Hematopoietic multipotent progenitor cell treated with erythropoietin and hydrocortisone succinate and interleukin-3 and kit ligand, for 15 days (in vitro differentiated cells): Measurements from ENCODE around the gene TBX1.
"Not testable (repeated sequence)": the region's sequence is repeated elsewhere in the genome, so short reads cannot be mapped to it uniquely, and the experiment has no call there.

Source experiments
- DNase-seq: peaks from one replicate; pipeline ENCODE4 v3.0.0-alpha.2; 2015; ENCODE audit warnings: low spot score

The TBX1 gene

DNA sequence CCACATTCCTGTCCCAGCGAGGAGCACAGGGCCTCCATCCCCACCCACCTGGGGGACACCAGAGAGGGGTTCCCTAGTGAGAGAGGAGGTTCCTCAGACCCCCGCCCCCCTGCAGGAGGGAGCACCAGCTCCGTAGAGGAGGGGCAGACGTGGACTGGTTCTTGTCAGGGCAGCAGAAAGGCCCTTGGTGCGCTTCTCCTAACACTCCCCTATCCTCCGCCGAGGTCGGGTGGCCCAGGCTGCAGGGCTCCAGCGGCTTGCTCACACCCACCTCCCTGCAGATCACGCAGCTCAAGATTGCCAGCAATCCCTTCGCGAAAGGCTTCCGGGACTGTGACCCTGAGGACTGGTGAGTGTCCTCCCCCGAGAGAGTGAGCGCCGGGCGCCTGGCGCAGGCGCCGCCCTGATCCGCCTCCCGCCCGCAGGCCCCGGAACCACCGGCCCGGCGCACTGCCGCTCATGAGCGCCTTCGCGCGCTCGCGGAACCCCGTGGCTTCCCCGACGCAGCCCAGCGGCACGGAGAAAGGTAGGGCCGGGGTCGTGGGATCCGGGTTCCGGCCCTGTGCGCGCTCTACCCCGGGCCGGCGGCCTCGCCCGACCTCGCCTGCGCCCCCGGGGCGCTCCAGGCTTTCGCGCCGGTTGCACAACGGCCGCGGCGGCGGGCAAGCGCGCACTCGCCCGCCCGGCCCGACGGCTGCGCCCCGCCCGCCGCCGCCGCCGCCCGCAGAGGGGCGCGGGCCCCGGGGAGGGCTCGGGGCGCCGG lies 5.1 kb downstream of the TBX1 start:
- no peak for DNase-seq

GRCh38 chr22:19766240-19766510 lies 5.6 kb downstream of the TBX1 start:
- no peak for DNase-seq

- no peak for DNase-seq
These were observed 6.2 kb downstream of the TBX1 start for GRCh38 chr22:19766511-19767426.

DNA sequence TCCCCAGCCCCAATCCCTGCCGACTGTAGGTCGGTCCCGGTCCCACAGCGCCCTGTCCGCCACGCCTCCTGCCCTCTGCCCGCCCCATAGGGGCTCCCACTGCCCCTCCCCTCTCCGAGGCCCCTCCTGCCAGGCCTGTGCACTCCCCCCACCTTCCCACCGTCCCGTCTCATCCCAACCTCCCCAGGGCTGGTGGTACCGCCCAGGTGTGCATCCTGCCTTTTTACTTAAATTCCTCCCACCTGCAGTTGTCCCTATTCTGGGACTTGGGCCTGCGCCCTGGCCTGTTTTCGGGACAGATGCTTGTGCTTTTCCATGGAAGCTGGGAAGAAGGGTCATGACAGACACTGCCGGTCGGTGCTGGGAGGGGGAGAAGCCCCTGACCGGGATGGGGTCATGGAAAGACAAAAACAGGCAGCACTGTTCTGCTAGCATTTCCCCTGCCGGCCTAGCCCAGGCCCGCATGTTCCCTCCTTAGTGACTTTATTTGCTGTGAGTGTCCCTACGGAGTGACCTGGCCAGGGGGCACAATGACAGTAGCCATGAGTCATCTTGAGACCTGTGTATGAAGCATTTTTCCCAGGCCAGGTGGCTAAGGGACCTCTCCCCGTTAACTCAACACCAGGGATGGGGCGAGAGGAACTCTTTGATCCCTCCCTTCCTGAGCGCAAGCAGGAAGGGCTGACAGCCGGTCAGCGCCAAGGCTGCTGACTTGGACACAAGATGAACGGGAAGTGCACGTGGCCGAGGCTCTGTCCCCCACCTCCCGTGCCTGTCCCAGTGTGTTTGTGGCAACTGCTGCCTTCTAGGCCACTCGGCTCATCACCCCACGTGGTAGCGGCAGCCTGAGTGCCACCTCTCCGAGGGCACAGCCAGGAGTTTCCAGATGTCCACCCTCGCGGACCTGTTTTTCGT lies 7.1 kb downstream of the TBX1 start:
- DNase-seq, result no peak

DNA sequence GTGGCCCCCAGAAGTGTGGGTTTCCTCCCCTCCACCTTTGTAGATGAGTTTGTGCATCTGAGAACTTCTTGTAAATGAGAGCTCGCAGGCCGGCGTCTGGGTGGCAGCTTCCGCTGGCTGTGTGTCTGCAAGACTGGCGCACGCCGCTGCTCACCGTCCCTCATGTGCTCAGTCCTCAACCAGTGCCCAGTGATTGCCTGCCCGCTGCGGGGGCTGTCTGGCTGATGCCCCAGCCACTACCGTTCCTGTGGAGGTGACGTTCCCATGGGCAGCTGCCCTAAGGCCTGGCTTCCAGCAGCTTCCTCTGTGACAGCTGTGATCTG lies 8.8 kb downstream of the TBX1 start:
- DNase-seq, result no peak

- no peak for DNase-seq
These were observed 10.0 kb downstream of the TBX1 start for GRCh38 chr22:19770349-19771220.

- DNase-seq, result no peak
These were observed 11.8 kb downstream of the TBX1 start for GRCh38 chr22:19772422-19772672.

- no peak for DNase-seq
These were observed 12.3 kb downstream of the TBX1 start for GRCh38 chr22:19772673-19773469.

DNA sequence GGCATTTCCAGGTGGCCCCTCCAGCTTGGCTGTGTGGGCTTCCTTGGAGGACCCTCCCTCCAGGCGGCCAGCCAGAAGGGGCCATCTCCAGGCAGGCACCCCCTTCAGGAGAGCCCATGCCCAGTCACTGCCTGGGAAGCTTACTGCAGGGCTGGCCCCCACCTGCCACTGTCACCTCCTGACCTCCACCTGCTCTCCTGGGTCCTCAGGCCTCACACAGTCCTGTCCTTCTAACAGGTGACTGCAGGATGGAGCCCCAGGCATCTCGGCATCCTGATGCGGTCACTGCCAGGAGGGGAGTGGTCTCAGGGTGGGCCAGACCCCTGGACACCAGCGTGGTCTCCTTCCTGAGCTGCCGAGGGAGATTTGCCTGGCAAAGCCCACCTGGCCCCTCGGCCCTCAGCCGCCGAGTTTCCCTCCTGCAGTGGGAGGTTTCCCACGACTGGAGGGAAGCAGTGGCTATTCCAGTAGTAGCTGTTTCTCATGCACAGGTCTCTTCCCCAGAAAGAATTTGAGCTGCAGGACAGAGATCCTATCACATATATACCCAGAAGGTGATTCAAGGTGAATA lies 13.0 kb downstream of the TBX1 start:
- no peak for DNase-seq

GRCh38 chr22:19774628-19775027 lies 14.1 kb downstream of the TBX1 start:
- no peak for DNase-seq

- no peak for DNase-seq
These were observed 15.1 kb downstream of the TBX1 start for GRCh38 chr22:19775496-19776325.

DNA sequence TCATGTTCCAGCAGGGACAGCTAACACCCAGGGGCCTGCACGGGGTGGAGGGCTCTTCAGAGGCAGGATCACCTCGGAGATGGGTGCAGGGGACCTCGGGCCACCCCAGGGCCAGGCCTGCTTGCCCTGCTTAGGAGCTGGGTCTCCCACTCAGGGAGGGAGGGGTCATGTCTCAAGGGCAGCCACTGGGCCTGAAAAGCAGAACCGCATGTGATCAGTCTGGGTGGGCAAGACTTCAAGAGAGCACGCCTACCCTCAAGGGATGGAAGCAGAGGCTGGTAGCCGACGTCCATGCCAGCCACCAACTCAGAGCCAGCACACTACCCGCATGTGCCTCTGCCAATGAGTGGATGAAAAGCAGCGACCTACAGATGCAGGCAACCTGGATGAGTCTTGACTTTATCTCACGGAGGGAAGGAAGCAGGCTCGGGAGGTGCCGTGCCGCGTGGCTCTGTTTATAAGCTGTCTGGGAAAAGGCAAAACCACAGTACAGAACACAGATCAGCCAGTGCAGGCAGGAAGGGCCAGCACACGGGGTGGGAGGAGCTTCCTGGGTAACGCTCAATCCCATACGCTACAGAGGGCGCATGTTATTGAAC lies 16.0 kb downstream of the TBX1 start:
- no peak for DNase-seq

DNA sequence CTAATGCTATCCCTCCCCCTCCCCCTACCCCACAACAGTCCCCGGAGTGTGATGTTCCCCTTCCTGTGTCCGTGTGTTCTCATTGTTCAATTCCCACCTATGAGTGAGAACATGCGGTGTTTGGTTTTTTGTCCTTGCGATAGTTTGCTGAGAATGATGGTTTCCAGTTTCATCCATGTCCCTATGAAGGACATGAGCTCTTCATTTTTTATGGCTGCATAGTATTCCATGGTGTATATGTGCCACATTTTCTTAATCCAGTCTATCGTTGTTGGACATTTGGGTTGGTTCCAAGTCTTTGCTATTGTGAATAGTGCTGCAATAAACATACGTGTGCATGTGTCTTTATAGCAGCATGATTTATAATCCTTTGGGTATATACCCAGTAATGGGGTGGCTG lies 16.6 kb downstream of the TBX1 start:
- DNase-seq, result not testable (repeated sequence)

DNA sequence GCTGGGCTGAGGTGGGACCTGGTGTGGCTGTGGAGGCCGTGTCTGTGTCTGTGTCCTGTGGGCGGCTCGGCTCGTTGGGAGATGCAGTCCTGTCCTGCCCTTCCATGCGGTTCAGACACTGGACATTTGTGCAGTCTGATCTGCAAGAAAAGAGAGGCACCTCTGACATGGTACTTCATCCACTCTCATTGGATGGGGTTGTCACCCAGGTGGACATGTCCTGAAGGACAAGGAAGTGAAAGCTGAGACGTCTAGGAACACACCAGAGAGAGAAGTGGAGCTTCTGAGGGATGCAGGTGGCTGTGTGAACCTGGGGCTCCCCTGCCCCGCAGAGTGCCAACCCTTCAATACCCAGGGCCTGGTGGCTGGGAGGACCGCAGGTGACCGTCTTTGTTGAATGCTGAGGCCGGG lies 18.4 kb downstream of the TBX1 start:
- no peak for DNase-seq

- no peak for DNase-seq
These were observed 19.2 kb downstream of the TBX1 start for GRCh38 chr22:19779685-19780268.

GRCh38 chr22:19782533-19782932 lies 22.0 kb downstream of the TBX1 start:
- DNase-seq, result no peak

DNA sequence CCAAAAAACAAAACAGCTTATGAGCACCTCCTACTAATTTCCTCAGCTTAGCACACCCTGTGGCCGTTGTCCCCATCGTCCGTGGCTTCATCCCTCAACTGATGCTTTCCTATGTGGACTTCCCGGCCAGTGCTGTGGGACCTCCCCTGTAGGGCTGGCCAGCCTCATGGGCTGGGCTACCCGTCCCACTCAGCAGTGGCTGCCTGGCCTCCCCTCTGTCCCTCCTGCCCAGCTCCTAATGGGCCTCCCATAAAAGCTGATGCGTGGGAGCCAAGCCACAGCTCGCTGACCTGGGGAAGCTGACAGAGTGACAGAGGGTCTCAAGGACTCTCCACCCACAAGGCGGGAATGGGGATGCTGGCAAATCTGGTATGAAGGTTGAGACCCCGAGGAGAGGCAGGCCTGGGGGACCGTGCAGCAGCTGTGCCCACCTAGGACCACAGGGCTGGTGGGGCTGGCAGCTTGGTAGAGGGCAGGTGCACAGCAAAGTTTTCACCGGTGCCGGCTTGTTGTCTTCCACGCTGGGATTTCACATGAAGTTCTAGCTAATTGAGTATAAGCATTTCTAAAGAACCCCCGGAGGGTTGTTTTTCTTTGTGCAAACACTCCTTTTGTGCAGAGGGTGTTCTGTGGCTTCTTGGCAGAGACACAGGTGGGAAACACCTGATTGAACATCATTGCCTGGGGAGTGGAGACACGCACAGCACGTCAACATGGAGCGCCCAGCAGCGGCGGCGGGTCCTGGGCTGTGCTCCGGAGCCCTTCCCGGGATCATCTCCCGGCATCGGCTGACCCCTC lies 23.2 kb downstream of the TBX1 start:
- no peak for DNase-seq
